ENCODE data around the gene RBM47. TPM values are rescaled to one million over a fixed set of nuclear protein-coding genes. Genes with fewer than 3 reads are reported as not detected.
A peak's percentile ranks its signal among the peaks of the same experiment; 100 is the strongest.

The RBM47 gene
- total and polyA plus RNA-seq, 9 of the 15 experiments (the other 6 are each of a cell fraction or from before 2014, with no cell fraction given), result 1.4 to 6.4 (median 3.3) TPM

GRCh38 chr4:40492691-40493090 is 137.0 kb downstream of the RBM47 start:
- H3K9me3 ChIP-seq (replicated peaks; ENCODE audit: control insufficient read depth, insufficient read depth, low read depth, low read length), result no peaks in the 10 kb centered on the region
- TF ChIP-seq FOXJ2 (tag; IDR thresholded peaks at IDR 0.05), result peak; percentile 93
- TF ChIP-seq, protein P1, sequence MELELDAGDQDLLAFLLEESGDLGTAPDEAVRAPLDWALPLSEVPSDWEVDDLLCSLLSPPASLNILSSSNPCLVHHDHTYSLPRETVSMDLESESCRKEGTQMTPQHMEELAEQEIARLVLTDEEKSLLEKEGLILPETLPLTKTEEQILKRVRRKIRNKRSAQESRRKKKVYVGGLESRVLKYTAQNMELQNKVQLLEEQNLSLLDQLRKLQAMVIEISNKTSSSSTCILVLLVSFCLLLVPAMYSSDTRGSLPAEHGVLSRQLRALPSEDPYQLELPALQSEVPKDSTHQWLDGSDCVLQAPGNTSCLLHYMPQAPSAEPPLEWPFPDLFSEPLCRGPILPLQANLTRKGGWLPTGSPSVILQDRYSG (tag; conservative IDR thresholded peaks at IDR 0.05; ENCODE audit: low read depth), result no peak
- H3K9ac ChIP-seq (ENCODE audit: insufficient read depth in 1 of 2, low read depth in 2 of 2, low read length in 2 of 2), result no peak overlapping the region
- no TSS peak for BruUV-seq (replicated peaks)
- H3K79me2 ChIP-seq (ENCODE audit: control insufficient read depth, insufficient read depth, low read length), result no peaks in the 10 kb centered on the region
- no peak overlapping the region for H3K4me3 ChIP-seq
- intact Hi-C loops (cut with micrococcal nuclease) (no loop called here), in situ Hi-C loops (cut with MboI) (no loop called here)
- POLR2A ChIA-PET, result interaction anchor here (1.3 to 1.8 kb wide), 3 partner anchors 9 to 23 kb away, joined by 4 to 9 read pairs (median 5); no protein-coding TSS in a partner anchor
- CTCF ChIA-PET (ENCODE audit: low intra/inter-chr PET ratio), result no interaction called here
- DNase-seq (ENCODE audit: extremely low read depth in 1 of 4, low spot score in 3 of 4), result no peak
- no peaks in the 10 kb centered on the region for H3K27me3 ChIP-seq (ENCODE audit: control insufficient read depth in 2 of 2, insufficient read depth in 2 of 2, low read length in 2 of 2)
- no peaks in the 10 kb centered on the region for H3K36me3 ChIP-seq (ENCODE audit: control insufficient read depth, insufficient read depth, low read length)
- no peak for FAIRE-seq
- peaks cover 0 to 6% of the 10 kb centered on the region in 2 experiments; a peak in 1 of 5 replicates for H3K4me1 ChIP-seq (replicated peaks in 1 of 2; ENCODE audit: control insufficient read depth in 2 of 2, insufficient read depth in 2 of 2, low read length in 2 of 2)
- WGBS (ENCODE audit: insufficient coverage, low coverage, missing lambda C conversion rate), result 66% methylated on average over 3 of the region's 3 CpGs
- H4K20me1 ChIP-seq (replicated peaks; ENCODE audit: control insufficient read depth, insufficient read depth, low read length), result no peaks in the 10 kb centered on the region
- no peak overlapping the region for H3K27ac ChIP-seq (ENCODE audit: extremely low read depth, low read depth, low read length)
- no peaks in the 10 kb centered on the region for H3K9me1 ChIP-seq (ENCODE audit: control insufficient read depth, insufficient read depth, low read length)
- ATAC-seq, result no peak
- H3K4me2 ChIP-seq (ENCODE audit: insufficient read depth, low read length), result no peak overlapping the region
- H2AFZ ChIP-seq (ENCODE audit: low read depth, low read length), result no peak overlapping the region

GRCh38 chr4:40490481-40490880 is 139.2 kb downstream of the RBM47 start:
- Histone ChIP-seq H2AFZ (ENCODE audit: low read depth, low read length) (no peak overlapping the region), H3K4me1 (replicated peaks in 1 of 2; ENCODE audit: control insufficient read depth in 2 of 2, insufficient read depth in 2 of 2, low read length in 2 of 2) (peaks cover 0 to 6% of the 10 kb centered on the region in 2 experiments; a peak in 1 of 5 replicates), H3K27ac (ENCODE audit: extremely low read depth, low read depth, low read length) (no peak overlapping the region), H3K79me2 (ENCODE audit: control insufficient read depth, insufficient read depth, low read length) (no peaks in the 10 kb centered on the region), H3K27me3 (ENCODE audit: control insufficient read depth in 2 of 2, insufficient read depth in 2 of 2, low read length in 2 of 2) (no peaks in the 10 kb centered on the region), H3K4me3 (no peak overlapping the region), H3K36me3 (ENCODE audit: control insufficient read depth, insufficient read depth, low read length) (no peaks in the 10 kb centered on the region), H3K4me2 (ENCODE audit: insufficient read depth, low read length) (no peak overlapping the region), H3K9me1 (ENCODE audit: control insufficient read depth, insufficient read depth, low read length) (no peaks in the 10 kb centered on the region), H3K9me3 (replicated peaks; ENCODE audit: control insufficient read depth, insufficient read depth, low read depth, low read length) (no peaks in the 10 kb centered on the region), H3K9ac (ENCODE audit: insufficient read depth in 1 of 2, low read depth in 2 of 2, low read length in 2 of 2) (no peak overlapping the region), H4K20me1 (replicated peaks; ENCODE audit: control insufficient read depth, insufficient read depth, low read length) (no peaks in the 10 kb centered on the region)
- no peak for ATAC-seq
- no TSS peak for BruUV-seq (replicated peaks)
- POLR2A ChIA-PET, result no interaction called here
- DNase-seq (ENCODE audit: extremely low read depth in 1 of 4, low spot score in 3 of 4), result no peak
- intact Hi-C loops (cut with micrococcal nuclease), result no loop called here
- in situ Hi-C loops (cut with MboI), result no loop called here
- 53% methylated on average over 8 of the region's 10 CpGs for WGBS (ENCODE audit: insufficient coverage, low coverage, missing lambda C conversion rate)
- FAIRE-seq, result no peak
- CTCF ChIA-PET (ENCODE audit: low intra/inter-chr PET ratio), result no interaction called here
- TF ChIP-seq, protein P2, sequence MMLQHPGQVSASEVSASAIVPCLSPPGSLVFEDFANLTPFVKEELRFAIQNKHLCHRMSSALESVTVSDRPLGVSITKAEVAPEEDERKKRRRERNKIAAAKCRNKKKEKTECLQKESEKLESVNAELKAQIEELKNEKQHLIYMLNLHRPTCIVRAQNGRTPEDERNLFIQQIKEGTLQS (IDR thresholded peaks at IDR 0.05), result no peak
- TF ChIP-seq, protein P2 (CRISPR knock-in tag; conservative IDR thresholded peaks at IDR 0.05), result no peak
- TF ChIP-seq PHB2 (IDR thresholded peaks at IDR 0.05; ENCODE audit: low read depth), result no peak
- no peak for TF ChIP-seq MCM3 (IDR thresholded peaks at IDR 0.05)
- no peak for TF ChIP-seq SOX6 (IDR thresholded peaks at IDR 0.05)
- TF ChIP-seq MECOM (CRISPR knock-in tag; IDR thresholded peaks at IDR 0.05), result no peak
- TF ChIP-seq ZNF184 (CRISPR knock-in tag; IDR thresholded peaks at IDR 0.05), result no peak
- no peak for TF ChIP-seq ZNF217 (CRISPR knock-in tag; IDR thresholded peaks at IDR 0.05)
- TF ChIP-seq ZC3H4 (CRISPR knock-in tag; IDR thresholded peaks at IDR 0.05; ENCODE audit: borderline replicate concordance), result no peak
- TF ChIP-seq FOXK1 (CRISPR knock-in tag; IDR thresholded peaks at IDR 0.05; ENCODE audit: borderline replicate concordance), result no peak
- no peak for TF ChIP-seq ZBTB2 (IDR thresholded peaks at IDR 0.05)
- no peak for TF ChIP-seq NFIX (CRISPR knock-in tag; IDR thresholded peaks at IDR 0.05; ENCODE audit: low read depth)
- TF ChIP-seq CBFB (CRISPR knock-in tag; IDR thresholded peaks at IDR 0.05), result no peak
- TF ChIP-seq POLR2B (IDR thresholded peaks at IDR 0.05; ENCODE audit: low read depth, partially characterized antibody), result no peak
